GM11168 (cell line): ENCODE results near the gene TRIO.

Experiments used
- in situ Hi-C: fragments of 300-500 bp; cut with MboI; formaldehyde crosslinking; loops from one replicate; pipeline ENCODE4 v1.12.0; 2022; ENCODE audit warnings: low sequenced_read_pairs; ENCODE audit not compliant: unreplicated experiment

Gene TRIO

GRCh38 chr5:14218011-14218410 is 74.9 kb downstream of the TRIO start:
- in situ Hi-C loops: loop anchor here (5.0 kb wide), 1 partner anchor 39 kb away; no protein-coding TSS in a partner anchor

- in situ Hi-C loops: loop anchor here (5.0 kb wide), 1 partner anchor 39 kb away; no protein-coding TSS in a partner anchor
Measured at GRCh38 chr5:14218480-14218879, 75.3 kb downstream of the TRIO start.

- in situ Hi-C loops: loop anchor here (5.0 kb wide), 1 partner anchor 38 kb away; no protein-coding TSS in a partner anchor
Measured at GRCh38 chr5:14218897-14219573, 75.9 kb downstream of the TRIO start.

GRCh38 chr5:14219800-14220512 is 76.8 kb downstream of the TRIO start:
- in situ Hi-C loops: loop anchor here (5.0 kb wide), 1 partner anchor 37 kb away; no protein-coding TSS in a partner anchor

GRCh38 chr5:14220642-14221041 is 77.5 kb downstream of the TRIO start:
- in situ Hi-C loops: no loop called here

- in situ Hi-C loops: no loop called here
Measured at GRCh38 chr5:14221732-14222131, 78.6 kb downstream of the TRIO start.

GRCh38 chr5:14222206-14222605 is 79.1 kb downstream of the TRIO start:
- in situ Hi-C loops: no loop called here

- in situ Hi-C loops: no loop called here
Measured at GRCh38 chr5:14223372-14223771, 80.2 kb downstream of the TRIO start.

GRCh38 chr5:14225173-14225834 is 82.2 kb downstream of the TRIO start:
- in situ Hi-C loops: no loop called here

GRCh38 chr5:14226149-14226548 is 83.0 kb downstream of the TRIO start:
- in situ Hi-C loops: no loop called here

GRCh38 chr5:14226554-14226953 is 83.4 kb downstream of the TRIO start:
- in situ Hi-C loops: no loop called here

GRCh38 chr5:14226992-14227391 is 83.8 kb downstream of the TRIO start:
- in situ Hi-C loops: no loop called here

GRCh38 chr5:14227513-14227912 is 84.4 kb downstream of the TRIO start:
- in situ Hi-C loops: no loop called here

GRCh38 chr5:14228219-14228618 is 85.1 kb downstream of the TRIO start:
- in situ Hi-C loops: no loop called here

- in situ Hi-C loops: no loop called here
Measured at GRCh38 chr5:14229181-14229580, 86.0 kb downstream of the TRIO start.

GRCh38 chr5:14229734-14230133 is 86.6 kb downstream of the TRIO start:
- in situ Hi-C loops: no loop called here

- in situ Hi-C loops: no loop called here
Measured at GRCh38 chr5:14231156-14231555, 88.0 kb downstream of the TRIO start.

GRCh38 chr5:14231890-14232289 is 88.7 kb downstream of the TRIO start:
- in situ Hi-C loops: no loop called here

- in situ Hi-C loops: no loop called here
Measured at GRCh38 chr5:14234204-14234603, 91.1 kb downstream of the TRIO start.

- in situ Hi-C loops: no loop called here
Measured at GRCh38 chr5:14235872-14236271, 92.7 kb downstream of the TRIO start.

GRCh38 chr5:14236757-14237156 is 93.6 kb downstream of the TRIO start:
- in situ Hi-C loops: no loop called here
